Vagina (tissue), 2 donors: ENCODE results near the gene ADAMTS12. TPM values are rescaled to one million over a fixed set of nuclear protein-coding genes. Genes with fewer than 3 reads are reported as not detected.

Experiments used
- DNase-seq, 2 donors: peaks; one replicate each; pipeline ENCODE4 v3.0.0-alpha.2; 2017; ENCODE audit errors: extremely low spot score in 2 of 2
- H3K27ac ChIP-seq: fragments of 200-600 bp; sonication (generic); one replicate; pipeline ENCODE4 v1.5.1; 2019
- H3K27me3 ChIP-seq: fragments of 200-600 bp; sonication (generic); one replicate; pipeline ENCODE4 v1.5.1; 2019
- H3K36me3 ChIP-seq, 2 donors: fragments of 200-600 bp; sonication (generic); one replicate each; pipeline ENCODE4 v1.5.1; 2017 to 2019
- H3K4me1 ChIP-seq: fragments of 200-600 bp; sonication (generic); one replicate; pipeline ENCODE4 v1.5.1; 2019
- H3K4me3 ChIP-seq, 2 donors: fragments of 200-600 bp; sonication (generic); 1 replicate in 1 of 2; 2 replicates in 1 of 2; pipeline ENCODE4 v1.5.1; 2016 to 2019
- H3K9me3 ChIP-seq: fragments of 200-600 bp; sonication (generic); one replicate; pipeline ENCODE4 v1.5.1; 2019
- POLR2A ChIP-seq, 2 donors: fragments of 450-650 bp; IDR thresholded peaks; one replicate each; pipeline ENCODE4 v1.6.1; 2017; ENCODE audit warnings: antibody characterized with exemption in 2 of 2, mild to moderate bottlenecking in 2 of 2, moderate library complexity in 2 of 2
- POLR2AphosphoS5 ChIP-seq, 2 donors: sonication (generic); formaldehyde crosslinking; IDR thresholded peaks; one replicate each; pipeline ENCODE4 v1.9.0; 2017; ENCODE audit warnings: antibody characterized with exemption in 2 of 2, mild to moderate bottlenecking in 2 of 2, low read depth in 1 of 2; ENCODE audit not compliant: insufficient read depth in 1 of 2
- intact Hi-C: fragments of 100-400 bp; cut with DNase I; formaldehyde crosslinking; loops from one replicate; pipeline ENCODE4 v1.15.1; 2023
- total RNA-seq: library from RNA; depleted of rRNA; stranded (reverse); fragments of >200 nt; gene quantifications from one replicate; pipeline ENCODE4 v1.2.3, GENCODE V29; 2016
- TF ChIP-seq, protein P1 (sequence below), 3 experiments: fragments of 450-650 bp in 2 of 3; fragments of 200-600 bp in 1 of 3; sonication (generic) in 1 of 3; IDR thresholded peaks; one replicate each; pipeline ENCODE4 v1.5.1; 2017 to 2019; ENCODE audit warnings: antibody characterized with exemption in 3 of 3, mild to moderate bottlenecking in 2 of 3, moderate library complexity in 2 of 3

ADAMTS12 gene
- total RNA-seq, 1 donor from 2014 or later = 7.6 TPM

GRCh38 chr5:33890131-33891032 lies 1.4 kb downstream of the ADAMTS12 start:
- Histone ChIP-seq H3K9me3 (no peaks in the 10 kb centered on the region), H3K4me1 (peaks cover 8% of the 10 kb centered on the region), H3K36me3 (no peaks in the 10 kb centered on the region), H3K4me3 (peak overlapping the region; percentile 39 to 47), H3K27ac (no peak overlapping the region), H3K27me3 (no peaks in the 10 kb centered on the region)
- TF ChIP-seq, protein P1, sequence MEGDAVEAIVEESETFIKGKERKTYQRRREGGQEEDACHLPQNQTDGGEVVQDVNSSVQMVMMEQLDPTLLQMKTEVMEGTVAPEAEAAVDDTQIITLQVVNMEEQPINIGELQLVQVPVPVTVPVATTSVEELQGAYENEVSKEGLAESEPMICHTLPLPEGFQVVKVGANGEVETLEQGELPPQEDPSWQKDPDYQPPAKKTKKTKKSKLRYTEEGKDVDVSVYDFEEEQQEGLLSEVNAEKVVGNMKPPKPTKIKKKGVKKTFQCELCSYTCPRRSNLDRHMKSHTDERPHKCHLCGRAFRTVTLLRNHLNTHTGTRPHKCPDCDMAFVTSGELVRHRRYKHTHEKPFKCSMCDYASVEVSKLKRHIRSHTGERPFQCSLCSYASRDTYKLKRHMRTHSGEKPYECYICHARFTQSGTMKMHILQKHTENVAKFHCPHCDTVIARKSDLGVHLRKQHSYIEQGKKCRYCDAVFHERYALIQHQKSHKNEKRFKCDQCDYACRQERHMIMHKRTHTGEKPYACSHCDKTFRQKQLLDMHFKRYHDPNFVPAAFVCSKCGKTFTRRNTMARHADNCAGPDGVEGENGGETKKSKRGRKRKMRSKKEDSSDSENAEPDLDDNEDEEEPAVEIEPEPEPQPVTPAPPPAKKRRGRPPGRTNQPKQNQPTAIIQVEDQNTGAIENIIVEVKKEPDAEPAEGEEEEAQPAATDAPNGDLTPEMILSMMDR (IDR thresholded peaks at IDR 0.05) = no peak
- TF ChIP-seq POLR2A (IDR thresholded peaks at IDR 0.05) (no peak), POLR2AphosphoS5 (IDR thresholded peaks at IDR 0.05; ENCODE audit: insufficient read depth in 1 of 2, low read depth in 1 of 2) (no peak)
- intact Hi-C loops = loop anchor here (5.0 kb wide), 1 partner anchor 33 kb away; no protein-coding TSS in a partner anchor
- no peak for DNase-seq

GRCh38 chr5:33888587-33888986 lies 3.2 kb downstream of the ADAMTS12 start:
- Histone ChIP-seq H3K36me3 (no peaks in the 10 kb centered on the region), H3K4me3 (no peak overlapping the region), H3K27ac (no peak overlapping the region), H3K9me3 (no peaks in the 10 kb centered on the region), H3K4me1 (peaks cover 8% of the 10 kb centered on the region), H3K27me3 (no peaks in the 10 kb centered on the region)
- TF ChIP-seq, protein P1 (IDR thresholded peaks at IDR 0.05) = no peak
- TF ChIP-seq POLR2A (IDR thresholded peaks at IDR 0.05) = no peak
- TF ChIP-seq POLR2AphosphoS5 (IDR thresholded peaks at IDR 0.05; ENCODE audit: insufficient read depth in 1 of 2, low read depth in 1 of 2) = no peak
- no peak for DNase-seq
- intact Hi-C loops = no loop called here

DNA sequence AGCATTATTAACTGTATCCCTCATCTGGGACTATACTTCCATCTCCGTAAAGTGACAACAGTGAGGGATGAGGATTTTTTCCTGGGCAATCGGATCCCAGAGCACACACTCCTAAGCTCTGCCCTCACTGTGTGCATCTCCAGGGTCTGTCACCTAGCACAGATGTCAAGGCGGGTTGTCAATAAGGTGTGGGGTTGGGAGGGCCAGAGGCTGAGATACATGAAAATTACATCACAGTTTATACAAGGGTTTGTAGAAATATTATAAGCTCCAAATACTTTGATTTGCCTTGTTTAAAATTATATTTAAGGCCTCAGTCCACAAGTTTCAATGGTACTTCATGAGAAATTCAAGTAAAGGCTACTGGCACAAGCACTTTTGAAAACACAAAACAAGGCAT lies 4.5 kb downstream of the ADAMTS12 start:
- Histone ChIP-seq H3K4me1 (peaks cover 8% of the 10 kb centered on the region), H3K36me3 (no peaks in the 10 kb centered on the region), H3K9me3 (no peaks in the 10 kb centered on the region), H3K4me3 (no peak overlapping the region), H3K27ac (no peak overlapping the region), H3K27me3 (no peaks in the 10 kb centered on the region)
- TF ChIP-seq POLR2AphosphoS5 (IDR thresholded peaks at IDR 0.05; ENCODE audit: insufficient read depth in 1 of 2, low read depth in 1 of 2) (no peak), POLR2A (IDR thresholded peaks at IDR 0.05) (no peak)
- TF ChIP-seq, protein P1 (IDR thresholded peaks at IDR 0.05) = no peak
- intact Hi-C loops = no loop called here
- DNase-seq = no peak

GRCh38 chr5:33886283-33886682 lies 5.5 kb downstream of the ADAMTS12 start:
- peaks cover 8% of the 10 kb centered on the region for H3K4me1 ChIP-seq
- intact Hi-C loops = no loop called here
- no peak overlapping the region for H3K4me3 ChIP-seq

More at GRCh38 chr5:33886283-33886682, 5.5 kb downstream of the ADAMTS12 start:
- Histone ChIP-seq H3K27ac (no peak overlapping the region), H3K9me3 (no peaks in the 10 kb centered on the region), H3K36me3 (no peaks in the 10 kb centered on the region), H3K27me3 (no peaks in the 10 kb centered on the region)
- TF ChIP-seq, protein P1 (IDR thresholded peaks at IDR 0.05) = no peak
- TF ChIP-seq POLR2AphosphoS5 (IDR thresholded peaks at IDR 0.05; ENCODE audit: insufficient read depth in 1 of 2, low read depth in 1 of 2) (no peak), POLR2A (IDR thresholded peaks at IDR 0.05) (no peak)
- no peak for DNase-seq
